GM19035 (cell line): ENCODE measurements around the gene MBD6.
"Not testable (repeated sequence)": the region's sequence is repeated elsewhere in the genome, so short reads cannot be mapped to it uniquely, and the experiment has no call there.

Experiments
- ATAC-seq: cut with Tn5 transposase; IDR thresholded peaks from one replicate; pipeline ENCODE4 v1.9.1; 2021; ENCODE audit not compliant: unreplicated experiment

Gene MBD6

GRCh38 chr12:57488402-57489156 lies 34.0 kb upstream of the MBD6 start:
- no peak for ATAC-seq

- no peak for ATAC-seq
Observed at GRCh38 chr12:57489157-57489641, 33.4 kb upstream of the MBD6 start.

- no peak for ATAC-seq
Observed at GRCh38 chr12:57490126-57490525, 32.5 kb upstream of the MBD6 start.

- ATAC-seq: no peak
Observed at GRCh38 chr12:57491393-57492280, 31.0 kb upstream of the MBD6 start.

GRCh38 chr12:57495051-57495701 lies 27.4 kb upstream of the MBD6 start:
- ATAC-seq: not testable (repeated sequence)

GRCh38 chr12:57496822-57497221 lies 25.8 kb upstream of the MBD6 start:
- ATAC-seq: no peak

GRCh38 chr12:57497223-57498131 lies 25.1 kb upstream of the MBD6 start:
- no peak for ATAC-seq

- ATAC-seq: no peak
Observed at GRCh38 chr12:57498132-57498502, 24.5 kb upstream of the MBD6 start.

GRCh38 chr12:57498571-57498970 lies 24.1 kb upstream of the MBD6 start:
- no peak for ATAC-seq

- no peak for ATAC-seq
Observed at GRCh38 chr12:57500213-57500612, 22.4 kb upstream of the MBD6 start.

- ATAC-seq: not testable (repeated sequence)
Observed at GRCh38 chr12:57502311-57502969, 20.2 kb upstream of the MBD6 start.

GRCh38 chr12:57506541-57506940 lies 16.1 kb upstream of the MBD6 start:
- ATAC-seq: not testable (repeated sequence)

- ATAC-seq: not testable (repeated sequence)
Observed at GRCh38 chr12:57507796-57508195, 14.8 kb upstream of the MBD6 start.

- no peak for ATAC-seq
Observed at GRCh38 chr12:57511161-57511560, 11.5 kb upstream of the MBD6 start.

GRCh38 chr12:57511588-57512325 lies 10.9 kb upstream of the MBD6 start:
- ATAC-seq: no peak

- ATAC-seq: no peak
Observed at GRCh38 chr12:57512665-57513064, 10.0 kb upstream of the MBD6 start.

GRCh38 chr12:57513266-57513665 lies 9.4 kb upstream of the MBD6 start:
- ATAC-seq: no peak

- not testable (repeated sequence) for ATAC-seq
Observed at GRCh38 chr12:57513677-57514076, 8.9 kb upstream of the MBD6 start.

GRCh38 chr12:57514246-57514645 lies 8.4 kb upstream of the MBD6 start:
- not testable (repeated sequence) for ATAC-seq
